GM12878 (cell line): Measurements from ENCODE around the gene FAP. TPM values are rescaled to one million over a fixed set of nuclear protein-coding genes. Genes with fewer than 3 reads are reported as not detected.

Experiments used
- ATAC-seq: fragments of 200-7000 bp; cut with Tn5 transposase; 3 replicates; pipeline ENCODE4 v1.9.1; 2020; ENCODE audit warnings: mild to moderate bottlenecking, moderate library complexity
- BruUV-seq: library from RNA; stranded (reverse); fragments of 400-500 nt; replicated peaks from 2 replicates; lab custom pipeline; 2021; lab: Mats Ljungman, UMichigan
- CTCF ChIA-PET: fragments of 300-600 bp; sonication (Branson Sonifier 250); formaldehyde crosslinking; extraction: SDS; loops from one replicate; lab custom pipeline; 2021; ENCODE audit warnings: inconsistent platforms; lab: Yijun Ruan, JAX
- POLR2A ChIA-PET: fragments of 350-600 bp; formaldehyde crosslinking; extraction: SDS; loops from one replicate; lab custom pipeline; 2021; ENCODE audit warnings: inconsistent platforms; lab: Charles Lee
- RAD21 ChIA-PET: fragments of 300-600 bp; sonication (Branson Sonifier 250); formaldehyde crosslinking; loops from one replicate; lab custom pipeline; 2023; ENCODE audit warnings: antibody characterized with exemption; ENCODE audit not compliant: unreplicated experiment; lab: Charles Lee
- SMC1A ChIA-PET: fragments of 300-600 bp; sonication (Branson Sonifier 250); formaldehyde crosslinking; loops from one replicate; lab custom pipeline; 2023; ENCODE audit not compliant: unreplicated experiment, uncharacterized antibody; lab: Charles Lee
- DNase-seq: peaks from one replicate; pipeline ENCODE4 v3.0.0-alpha.2; 2011; ENCODE audit warnings: low read depth, low spot score
- FAIRE-seq: peaks from 3 replicates; lab custom pipeline; 2011; peaks lifted over from hg19 to GRCh38; lab: Jason Lieb, UNC
- H2AFZ ChIP-seq: 2 replicates; pipeline ENCODE4 v1.6.0; 2011; ENCODE audit warnings: low read depth, low read length, control low read depth; ENCODE audit not compliant: control insufficient read depth
- H3K27ac ChIP-seq: 2 replicates; pipeline ENCODE4 v1.5.1; 2011; ENCODE audit warnings: control low read depth; ENCODE audit not compliant: control insufficient read depth, insufficient read depth
- H3K27me3 ChIP-seq, 2 experiments: replicated peaks in 1 of 2; 2 replicates each; pipeline versions ENCODE4 v1.6.0 to v1.6.1; 2011; ENCODE audit warnings: low read length in 1 of 2; ENCODE audit not compliant: control insufficient read depth in 2 of 2, insufficient read depth in 2 of 2
- H3K36me3 ChIP-seq, 2 experiments: 2 replicates each; pipeline ENCODE4 v1.5.1; 2011; ENCODE audit warnings: low read length in 1 of 2; ENCODE audit not compliant: control insufficient read depth in 2 of 2, insufficient read depth in 2 of 2
- H3K4me1 ChIP-seq: 2 replicates; pipeline ENCODE4 v1.6.1; 2011; ENCODE audit warnings: mild to moderate bottlenecking, low read length, moderate library complexity, mixed read lengths; ENCODE audit not compliant: control insufficient read depth, insufficient read depth
- H3K4me2 ChIP-seq: 2 replicates; pipeline ENCODE4 v1.6.0; 2011; ENCODE audit warnings: control low read depth; ENCODE audit not compliant: control insufficient read depth, insufficient read depth
- H3K4me3 ChIP-seq: fragments of 200-600 bp; sonication (generic); 2 replicates; pipeline ENCODE4 v1.5.1; 2016
- H3K79me2 ChIP-seq: 2 replicates; pipeline ENCODE4 v1.6.0; 2011; ENCODE audit warnings: low read length; ENCODE audit not compliant: control insufficient read depth, insufficient read depth
- H3K9ac ChIP-seq: 2 replicates; pipeline ENCODE4 v1.8.0; 2011; ENCODE audit warnings: low read length, control low read depth, mixed read lengths; ENCODE audit not compliant: control insufficient read depth, insufficient read depth
- H3K9me3 ChIP-seq: replicated peaks from 3 replicates; pipeline ENCODE4 v1.5.1; 2011; ENCODE audit warnings: mild to moderate bottlenecking, low read length; ENCODE audit not compliant: control insufficient read depth, insufficient read depth
- H4K20me1 ChIP-seq: 2 replicates; pipeline ENCODE4 v1.6.0; 2011; ENCODE audit not compliant: control insufficient read depth, insufficient read depth
- ATF7 ChIP-seq: fragments of 450-650 bp; IDR thresholded peaks from 2 replicates; pipeline ENCODE4 v1.6.1; 2016; ENCODE audit warnings: low read depth, mild to moderate bottlenecking
- CREM ChIP-seq: IDR thresholded peaks from 2 replicates; pipeline ENCODE4 v1.6.1; 2014; ENCODE audit warnings: antibody characterized with exemption, low read depth
- DPF2 ChIP-seq: fragments of 450-650 bp; IDR thresholded peaks from 2 replicates; pipeline ENCODE4 v1.6.1; 2017; ENCODE audit warnings: mild to moderate bottlenecking
- HDGF ChIP-seq: fragments of 450-650 bp; IDR thresholded peaks from 2 replicates; pipeline ENCODE4 v1.6.1; 2016; ENCODE audit warnings: antibody characterized with exemption
- HSF1 ChIP-seq: fragments of 150-350 bp; IDR thresholded peaks from 2 replicates; pipeline ENCODE4 v1.6.1; 2014; ENCODE audit warnings: mild to moderate bottlenecking, low read depth, low read length
- NBN ChIP-seq: fragments of 450-650 bp; IDR thresholded peaks from 2 replicates; pipeline ENCODE4 v1.6.1; 2016
- SP1 ChIP-seq: IDR thresholded peaks from one replicate; pipeline ENCODE4 v1.6.1; 2011; ENCODE audit warnings: low read depth, low read length
- WRNIP1 ChIP-seq: IDR thresholded peaks from 2 replicates; pipeline ENCODE4 v1.6.1; 2011; ENCODE audit warnings: low read depth, low read length, improper control_type of control experiment, borderline replicate concordance
- WGBS: methylation state at CpG from one replicate; pipeline ENCODE4 v1.1.6; 2016; ENCODE audit warnings: low lambda C conversion rate; ENCODE audit not compliant: insufficient replicate concordance, insufficient coverage; ENCODE audit errors: missing lambda C conversion rate; 5-methylcytosine and 5-hydroxymethylcytosine counted together
- in situ Hi-C: fragments of 300-500 bp; cut with MboI; formaldehyde crosslinking; loops from 9 replicates; pipeline ENCODE4 v1.14.3; 2018; ENCODE audit warnings: mixed read lengths
- intact Hi-C: fragments of 100-400 bp; cut with micrococcal nuclease; formaldehyde crosslinking; loops from one replicate; pipeline ENCODE4 v1.14.2; 2022; ENCODE audit not compliant: unreplicated experiment
- polyA plus RNA-seq, 11 experiments: library from polyadenylated mRNA; depleted of rRNA in 4 of 11; unstranded in 6 of 11; stranded (reverse) in 5 of 11; fragments of >200 nt; fragmentation: Nextera tagmentation in 4 of 11; fragmentation: Illumina TruSeq in 1 of 11; extraction: Ambion mirVana in 4 of 11; extraction: Trizol in 1 of 11; gene quantifications; 1 replicate in 1 of 11; 2 replicates in 10 of 11; pipeline versions ENCODE4 v1.2.1 to v1.2.3, GENCODE V29; 2011 to 2016; ENCODE audit warnings: inconsistent platforms in 2 of 11, missing spikeins in 2 of 11, low read depth in 1 of 11
- total RNA-seq, 4 experiments: library from RNA; depleted of rRNA in 3 of 4; stranded (reverse); fragments of >200 nt in 3 of 4; fragmentation: Illumina TruSeq in 1 of 4; extraction: Trizol in 1 of 4; gene quantifications; 2 replicates each; pipeline versions ENCODE4 v1.2.1 to v1.2.3, GENCODE V29; 2013 to 2021
- TF ChIP-seq, protein P1 (sequence below): IDR thresholded peaks from 2 replicates; pipeline ENCODE4 v1.6.1; 2012; ENCODE audit warnings: low read depth, low read length, improper control_type of control experiment
- TF ChIP-seq, protein P2 (sequence below): IDR thresholded peaks from 2 replicates; pipeline ENCODE4 v1.6.1; 2012; ENCODE audit warnings: improper control_type of control experiment, low read depth, low read length; ENCODE audit not compliant: insufficient replicate concordance

The FAP gene
- total and polyA plus RNA-seq, 10 of the 15 experiments (the other 5 are each of a cell fraction or from before 2014, with no cell fraction given) = 0.16 TPM; not detected in 9

- no peak for TF ChIP-seq WRNIP1
- no peak for TF ChIP-seq NBN
- TF ChIP-seq DPF2 = no peak
- TF ChIP-seq, protein P1, sequence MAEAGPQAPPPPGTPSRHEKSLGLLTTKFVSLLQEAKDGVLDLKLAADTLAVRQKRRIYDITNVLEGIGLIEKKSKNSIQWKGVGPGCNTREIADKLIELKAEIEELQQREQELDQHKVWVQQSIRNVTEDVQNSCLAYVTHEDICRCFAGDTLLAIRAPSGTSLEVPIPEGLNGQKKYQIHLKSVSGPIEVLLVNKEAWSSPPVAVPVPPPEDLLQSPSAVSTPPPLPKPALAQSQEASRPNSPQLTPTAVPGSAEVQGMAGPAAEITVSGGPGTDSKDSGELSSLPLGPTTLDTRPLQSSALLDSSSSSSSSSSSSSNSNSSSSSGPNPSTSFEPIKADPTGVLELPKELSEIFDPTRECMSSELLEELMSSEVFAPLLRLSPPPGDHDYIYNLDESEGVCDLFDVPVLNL = no peak
- no peak for TF ChIP-seq HSF1
Observed at GRCh38 chr2:162280654-162281053, 37.4 kb upstream of the FAP start (continued).

DNA sequence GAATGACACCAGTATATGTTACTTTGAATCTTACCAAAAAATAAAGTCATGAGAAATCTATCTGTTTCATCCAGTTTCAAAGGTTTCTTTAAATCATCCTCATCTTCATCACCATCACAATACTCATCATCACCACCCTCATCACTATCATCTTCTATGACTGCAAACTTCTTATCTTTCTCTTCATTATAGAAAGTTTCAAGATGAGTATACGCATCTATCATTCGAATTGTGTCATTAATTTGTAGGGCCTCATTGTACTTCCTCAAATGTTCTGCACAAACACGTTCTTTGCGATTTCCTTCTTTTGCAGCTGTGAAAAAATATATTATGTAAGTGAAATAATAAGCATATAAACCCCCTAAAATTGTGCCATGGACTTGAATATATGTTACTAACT, 34.1 kb upstream of the FAP start:
- Histone ChIP-seq H3K9ac (no peak overlapping the region), H3K4me2 (no peak overlapping the region), H4K20me1 (no peaks in the 10 kb centered on the region), H2AFZ (no peak overlapping the region), H3K9me3 (no peaks in the 10 kb centered on the region)
- ChIA-PET CTCF (interaction anchor here (0.6 to 13.1 kb wide), 4 partner anchors 22 to 57 kb away, joined by 3 to 172 read pairs (median 4); no protein-coding TSS in a partner anchor), RAD21 (interaction anchor here (1.0 kb wide), 1 partner anchor 17 kb away, joined by 3 read pairs; no protein-coding TSS in a partner anchor), POLR2A (no interaction called here)
- intact Hi-C loops = no loop called here
- no peak for ATAC-seq
- no TSS peak for BruUV-seq
- 88% methylated on average over 4 of the region's 4 CpGs for WGBS
- TF ChIP-seq HDGF (no peak), CREM (no peak), SP1 (no peak), ATF7 (no peak)
- TF ChIP-seq, protein P2, sequence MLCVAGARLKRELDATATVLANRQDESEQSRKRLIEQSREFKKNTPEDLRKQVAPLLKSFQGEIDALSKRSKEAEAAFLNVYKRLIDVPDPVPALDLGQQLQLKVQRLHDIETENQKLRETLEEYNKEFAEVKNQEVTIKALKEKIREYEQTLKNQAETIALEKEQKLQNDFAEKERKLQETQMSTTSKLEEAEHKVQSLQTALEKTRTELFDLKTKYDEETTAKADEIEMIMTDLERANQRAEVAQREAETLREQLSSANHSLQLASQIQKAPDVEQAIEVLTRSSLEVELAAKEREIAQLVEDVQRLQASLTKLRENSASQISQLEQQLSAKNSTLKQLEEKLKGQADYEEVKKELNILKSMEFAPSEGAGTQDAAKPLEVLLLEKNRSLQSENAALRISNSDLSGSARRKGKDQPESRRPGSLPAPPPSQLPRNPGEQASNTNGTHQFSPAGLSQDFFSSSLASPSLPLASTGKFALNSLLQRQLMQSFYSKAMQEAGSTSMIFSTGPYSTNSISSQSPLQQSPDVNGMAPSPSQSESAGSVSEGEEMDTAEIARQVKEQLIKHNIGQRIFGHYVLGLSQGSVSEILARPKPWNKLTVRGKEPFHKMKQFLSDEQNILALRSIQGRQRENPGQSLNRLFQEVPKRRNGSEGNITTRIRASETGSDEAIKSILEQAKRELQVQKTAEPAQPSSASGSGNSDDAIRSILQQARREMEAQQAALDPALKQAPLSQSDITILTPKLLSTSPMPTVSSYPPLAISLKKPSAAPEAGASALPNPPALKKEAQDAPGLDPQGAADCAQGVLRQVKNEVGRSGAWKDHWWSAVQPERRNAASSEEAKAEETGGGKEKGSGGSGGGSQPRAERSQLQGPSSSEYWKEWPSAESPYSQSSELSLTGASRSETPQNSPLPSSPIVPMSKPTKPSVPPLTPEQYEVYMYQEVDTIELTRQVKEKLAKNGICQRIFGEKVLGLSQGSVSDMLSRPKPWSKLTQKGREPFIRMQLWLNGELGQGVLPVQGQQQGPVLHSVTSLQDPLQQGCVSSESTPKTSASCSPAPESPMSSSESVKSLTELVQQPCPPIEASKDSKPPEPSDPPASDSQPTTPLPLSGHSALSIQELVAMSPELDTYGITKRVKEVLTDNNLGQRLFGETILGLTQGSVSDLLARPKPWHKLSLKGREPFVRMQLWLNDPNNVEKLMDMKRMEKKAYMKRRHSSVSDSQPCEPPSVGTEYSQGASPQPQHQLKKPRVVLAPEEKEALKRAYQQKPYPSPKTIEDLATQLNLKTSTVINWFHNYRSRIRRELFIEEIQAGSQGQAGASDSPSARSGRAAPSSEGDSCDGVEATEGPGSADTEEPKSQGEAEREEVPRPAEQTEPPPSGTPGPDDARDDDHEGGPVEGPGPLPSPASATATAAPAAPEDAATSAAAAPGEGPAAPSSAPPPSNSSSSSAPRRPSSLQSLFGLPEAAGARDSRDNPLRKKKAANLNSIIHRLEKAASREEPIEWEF = no peak
- TF ChIP-seq, all 136 proteins: peak for 0
- H3K27ac ChIP-seq = no peak overlapping the region
- no peak for FAIRE-seq
- no peaks in the 10 kb centered on the region for H3K27me3 ChIP-seq
- no peak for DNase-seq
- no peaks in the 10 kb centered on the region for H3K4me1 ChIP-seq
- H3K36me3 ChIP-seq = peaks cover 1 to 9% of the 10 kb centered on the region in 2 experiments; a peak in 2 of 4 replicates
- SMC1A ChIA-PET = interaction anchor here (0.8 to 1.8 kb wide), 7 partner anchors 10 to 45 kb away, joined by 3 to 8 read pairs (median 4); no protein-coding TSS in a partner anchor
- no peaks in the 10 kb centered on the region for H3K79me2 ChIP-seq
- no peak overlapping the region for H3K4me3 ChIP-seq
- in situ Hi-C loops = no loop called here
